ENCODE results near the gene TTLL5. TPM values are rescaled to one million over a fixed set of nuclear protein-coding genes. Genes with fewer than 3 reads are reported as not detected.

The TTLL5 gene
- total and polyA plus RNA-seq, 10 of the 15 experiments (the other 5 are each of a cell fraction or from before 2014, with no cell fraction given) = 3.2 to 25.9 (median 13.8) TPM

- Histone ChIP-seq H2AFZ (ENCODE audit: control insufficient read depth, low read depth, low read length) (peak overlapping the region; percentile 93), H3K9me3 (replicated peaks; ENCODE audit: control insufficient read depth, insufficient read depth, low read length) (no peaks in the 10 kb centered on the region), H3K36me3 (ENCODE audit: control insufficient read depth in 2 of 2, insufficient read depth in 2 of 2, low read length in 1 of 2) (peaks cover 0 to 6% of the 10 kb centered on the region in 2 experiments; a peak in 1 of 4 replicates), H3K79me2 (ENCODE audit: control insufficient read depth, insufficient read depth, low read length) (peaks cover 33% of the 10 kb centered on the region), H3K9ac (ENCODE audit: control insufficient read depth, insufficient read depth, low read length) (peak overlapping the region; percentile 68), H3K27ac (ENCODE audit: control insufficient read depth, insufficient read depth) (peak overlapping the region; percentile 48; the same call in 1 of the 2 replicates), H4K20me1 (ENCODE audit: control insufficient read depth, insufficient read depth) (no peaks in the 10 kb centered on the region), H3K4me2 (ENCODE audit: control insufficient read depth, insufficient read depth) (peak overlapping the region; percentile 82), H3K4me1 (ENCODE audit: control insufficient read depth, insufficient read depth, low read length) (no peaks in the 10 kb centered on the region), H3K27me3 (replicated peaks in 1 of 2; ENCODE audit: control insufficient read depth in 2 of 2, insufficient read depth in 2 of 2, low read length in 1 of 2) (no peaks in the 10 kb centered on the region), H3K4me3 (peak overlapping the region; percentile 89)
- no TSS peak for BruUV-seq (replicated peaks)
- ATAC-seq (peak; percentile 2; the same call in 2 of the 3 replicates), DNase-seq (ENCODE audit: low read depth, low spot score) (no peak), FAIRE-seq (no peak)
- in situ Hi-C loops (cut with MboI) = no loop called here
- 0% methylated on average over 14 of the region's 18 CpGs for WGBS (ENCODE audit: insufficient coverage, insufficient replicate concordance, low lambda C conversion rate, missing lambda C conversion rate)
- SMC1A ChIA-PET (ENCODE audit: uncharacterized antibody, unreplicated experiment) = interaction anchor here (0.6 to 2.6 kb wide), 7 partner anchors 10 to 466 kb away, joined by 3 to 29 read pairs (median 6); partner anchors contain the start of gene FLVCR2
- POLR2A ChIA-PET = interaction anchor here (0.6 to 1.9 kb wide), 12 partner anchors 10 to 1641 kb away, joined by 3 to 18 read pairs (median 4); partner anchors contain the start of gene GPATCH2L
- TF ChIP-seq GABPA (IDR thresholded peaks at IDR 0.05; ENCODE audit: low read depth) (no peak), E4F1 (IDR thresholded peaks at IDR 0.05; ENCODE audit: borderline replicate concordance, partially characterized antibody) (no peak), HDAC6 (IDR thresholded peaks at IDR 0.05; ENCODE audit: unreplicated experiment) (no peak), POU2F2 (IDR thresholded peaks at IDR 0.05; ENCODE audit: borderline replicate concordance, low read depth, low read length) (no peak), IKZF1 (conservative IDR thresholded peaks at IDR 0.05) (0 out of 2 replicates have a peak, but pooled peaks have one; percentile 22), RB1 (IDR thresholded peaks at IDR 0.05; ENCODE audit: borderline replicate concordance) (0 out of 2 replicates have a peak, but pooled peaks have one; percentile 8), DPF2 (IDR thresholded peaks at IDR 0.05) (no peak; the same call in 1 of the 2 replicates)
- intact Hi-C loops (cut with micrococcal nuclease; ENCODE audit: unreplicated experiment) = loop anchor here (2.0 to 5.0 kb wide), 2 partner anchors 139 to 164 kb away; partner anchors contain the start of gene BATF
- RAD21 ChIA-PET (ENCODE audit: unreplicated experiment) = interaction anchor here (0.8 to 13.7 kb wide), 13 partner anchors 38 to 495 kb away, joined by 3 to 320 read pairs (median 4); partner anchors contain the start of genes BATF, FLVCR2, IFT43 and TGFB3
- CTCF ChIA-PET = interaction anchor here (0.5 to 13.0 kb wide), 4 partner anchors 86 to 168 kb away, joined by 3 to 578 read pairs (median 4); partner anchors contain the start of gene FLVCR2
Observed at GRCh38 chr14:75661499-75661814, 411 bp downstream of the TTLL5 start.
